GM19193 (cell line): ENCODE results near the gene SLC51B.

ENCODE experiments used
- POLR2A ChIP-seq: IDR thresholded peaks from 4 replicates; pipeline ENCODE4 v1.6.1; 2011; ENCODE audit not compliant: insufficient read depth, insufficient read length; ENCODE audit errors: extremely low read depth

Gene SLC51B

DNA sequence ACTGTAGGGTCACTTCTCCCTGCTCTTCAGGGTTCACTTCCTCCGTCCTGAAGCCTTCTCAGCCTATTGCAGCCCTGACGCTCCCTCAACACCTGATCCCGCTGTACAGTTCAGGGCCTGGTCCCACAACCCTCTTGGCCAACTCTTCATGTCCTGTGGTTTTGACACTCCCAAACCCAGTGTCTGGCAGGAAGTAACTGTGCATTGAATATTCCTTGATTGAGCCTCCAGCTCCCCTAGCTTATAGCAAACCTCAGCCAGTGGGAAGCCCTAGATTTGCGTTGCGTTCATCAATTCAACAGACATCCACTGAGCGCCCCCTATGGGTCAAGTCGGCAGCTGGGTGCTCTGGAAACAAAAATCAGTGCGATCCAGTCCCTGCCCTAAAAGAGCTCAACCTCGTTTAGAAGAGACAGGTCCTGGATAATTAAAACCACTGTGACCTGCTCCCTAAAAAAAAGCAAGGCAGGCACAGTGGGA lies 56.3 kb downstream of the SLC51B start:
- no peak for TF ChIP-seq POLR2A

DNA sequence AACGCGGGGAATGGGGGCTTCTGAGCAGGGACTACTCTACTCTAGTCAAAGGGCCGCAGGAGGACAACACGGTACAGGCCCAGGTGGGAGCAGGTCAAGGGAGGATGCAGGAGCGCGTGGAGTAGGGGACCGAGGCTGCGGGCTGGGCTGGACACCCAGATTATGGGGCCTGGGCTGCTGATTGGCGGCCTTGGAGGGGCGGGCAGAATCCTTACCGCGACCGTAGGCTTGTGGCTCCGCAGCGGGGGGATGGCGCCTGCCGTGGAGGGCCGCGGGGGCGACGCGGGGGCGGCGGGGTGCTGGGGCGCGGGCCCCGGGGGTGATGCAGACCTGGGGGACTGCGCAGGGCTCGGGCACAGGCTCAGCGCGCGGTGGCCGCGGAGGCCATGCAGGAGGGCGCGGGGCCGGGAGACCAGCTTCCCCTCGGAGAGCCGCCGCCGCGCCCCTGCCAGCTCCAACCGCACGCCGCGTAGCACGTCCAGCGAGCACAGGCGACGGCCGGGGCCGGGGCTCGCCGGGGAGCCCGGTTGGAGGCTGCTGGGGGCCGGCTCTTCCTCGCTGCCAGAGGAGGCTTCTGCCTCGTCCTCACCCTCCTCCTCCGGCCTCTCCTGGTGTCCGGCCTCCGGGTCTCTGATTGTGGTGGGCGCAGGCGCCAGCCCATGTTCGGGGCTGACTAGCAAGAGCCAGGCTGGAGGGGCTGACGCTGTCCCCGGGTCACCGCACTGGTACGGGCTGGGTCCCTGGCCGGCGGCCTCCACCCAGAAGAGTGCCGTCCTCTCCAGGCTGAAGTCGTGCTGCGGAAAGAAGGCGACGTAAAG lies 56.9 kb downstream of the SLC51B start:
- no peak for TF ChIP-seq POLR2A

DNA sequence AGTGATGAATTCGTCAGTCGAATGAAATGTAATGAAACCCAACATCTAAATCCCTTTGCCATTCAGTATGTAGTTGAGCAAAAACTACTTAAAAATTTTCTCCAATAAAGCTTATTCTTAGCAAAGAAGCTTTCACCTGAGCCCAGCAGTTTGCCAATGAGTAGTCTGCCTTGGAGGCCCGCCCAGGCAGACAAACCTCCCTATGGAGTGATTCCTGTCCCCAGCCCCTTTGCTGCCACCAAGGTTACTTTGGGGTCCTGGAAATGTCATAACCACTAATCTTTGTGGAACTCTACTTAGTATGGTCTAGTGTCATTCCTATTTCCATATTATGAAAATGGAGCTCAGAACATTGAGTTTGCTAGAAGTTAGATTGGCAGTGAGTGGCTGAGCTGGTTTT lies 57.7 kb downstream of the SLC51B start:
- TF ChIP-seq POLR2A = no peak
